ENCODE results near the gene GPS1. TPM values are rescaled to one million over a fixed set of nuclear protein-coding genes. Genes with fewer than 3 reads are reported as not detected.

Gene GPS1
- total RNA-seq, 1 donor from 2014 or later: 71.5 TPM

- DNase-seq (no peak), ATAC-seq (no peak)
- Histone ChIP-seq H3K36me3 (peaks cover 82% of the 10 kb centered on the region), H3K9me3 (no peaks in the 10 kb centered on the region), H3K4me3 (no peak overlapping the region), H3K27ac (no peak overlapping the region), H3K4me1 (peaks cover 25% of the 10 kb centered on the region), H3K27me3 (ENCODE audit: low read depth) (no peaks in the 10 kb centered on the region)
- TF ChIP-seq, protein P1, sequence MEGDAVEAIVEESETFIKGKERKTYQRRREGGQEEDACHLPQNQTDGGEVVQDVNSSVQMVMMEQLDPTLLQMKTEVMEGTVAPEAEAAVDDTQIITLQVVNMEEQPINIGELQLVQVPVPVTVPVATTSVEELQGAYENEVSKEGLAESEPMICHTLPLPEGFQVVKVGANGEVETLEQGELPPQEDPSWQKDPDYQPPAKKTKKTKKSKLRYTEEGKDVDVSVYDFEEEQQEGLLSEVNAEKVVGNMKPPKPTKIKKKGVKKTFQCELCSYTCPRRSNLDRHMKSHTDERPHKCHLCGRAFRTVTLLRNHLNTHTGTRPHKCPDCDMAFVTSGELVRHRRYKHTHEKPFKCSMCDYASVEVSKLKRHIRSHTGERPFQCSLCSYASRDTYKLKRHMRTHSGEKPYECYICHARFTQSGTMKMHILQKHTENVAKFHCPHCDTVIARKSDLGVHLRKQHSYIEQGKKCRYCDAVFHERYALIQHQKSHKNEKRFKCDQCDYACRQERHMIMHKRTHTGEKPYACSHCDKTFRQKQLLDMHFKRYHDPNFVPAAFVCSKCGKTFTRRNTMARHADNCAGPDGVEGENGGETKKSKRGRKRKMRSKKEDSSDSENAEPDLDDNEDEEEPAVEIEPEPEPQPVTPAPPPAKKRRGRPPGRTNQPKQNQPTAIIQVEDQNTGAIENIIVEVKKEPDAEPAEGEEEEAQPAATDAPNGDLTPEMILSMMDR (IDR thresholded peaks at IDR 0.05): no peak
- intact Hi-C loops (cut with DNase I): no loop called here
Observed at GRCh38 chr17:82092995-82093751, 41.5 kb downstream of the GPS1 start.

- Histone ChIP-seq H3K4me1 (peaks cover 38% of the 10 kb centered on the region), H3K27me3 (ENCODE audit: low read depth) (no peaks in the 10 kb centered on the region), H3K36me3 (peaks cover 63% of the 10 kb centered on the region), H3K9me3 (no peaks in the 10 kb centered on the region), H3K4me3 (peak overlapping the region; percentile 80), H3K27ac (peak overlapping the region; percentile 96)
- TF ChIP-seq, protein P1 (IDR thresholded peaks at IDR 0.05): no peak
- intact Hi-C loops (cut with DNase I): no loop called here
- DNase-seq (no peak), ATAC-seq (no peak)
Observed at GRCh38 chr17:82094931-82095776, 43.5 kb downstream of the GPS1 start.

DNA sequence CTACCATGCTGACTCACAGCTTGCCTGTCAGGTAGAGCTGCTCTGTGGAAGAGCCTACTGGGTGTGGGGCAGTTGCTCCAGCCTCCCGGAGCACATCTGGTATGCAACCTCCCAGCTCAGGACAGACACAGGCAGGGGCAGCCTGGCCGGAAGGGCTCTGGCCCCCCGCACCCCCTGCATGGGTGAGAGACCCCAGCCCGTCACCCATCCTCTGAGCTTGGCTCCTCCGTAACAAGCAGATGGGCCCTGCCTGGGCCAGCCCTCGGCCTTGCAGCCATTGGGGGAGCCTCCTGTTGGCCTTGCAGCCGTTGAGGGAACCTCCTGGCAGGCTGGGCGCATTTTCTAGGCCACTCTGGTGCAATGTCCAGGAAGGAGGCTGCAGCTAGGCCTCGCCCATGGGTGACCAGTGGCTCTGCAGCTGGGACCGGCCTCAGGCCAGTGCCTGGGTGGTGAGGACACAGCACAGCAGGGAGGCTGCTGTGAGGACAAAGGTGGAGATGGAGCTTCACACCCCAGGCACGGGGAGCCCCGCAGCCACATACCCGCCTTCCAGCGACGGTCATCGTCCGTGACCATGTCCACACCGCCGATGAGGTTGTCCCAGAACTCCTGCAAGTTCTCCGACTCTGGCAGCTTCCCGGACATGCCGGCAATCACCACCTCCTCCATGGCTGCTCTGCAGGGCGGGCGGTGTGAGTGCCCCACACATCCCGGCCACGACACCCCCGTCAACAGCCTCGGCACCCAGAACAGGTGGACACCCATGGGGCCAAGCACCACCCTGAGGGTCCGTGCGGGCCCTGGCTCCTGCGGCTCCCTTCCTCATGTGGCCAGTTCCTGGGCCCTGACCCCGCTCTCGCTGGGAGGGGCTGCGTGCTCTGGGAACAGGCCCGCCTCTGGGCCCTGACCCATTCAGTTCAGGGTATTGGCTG, 44.3 kb downstream of the GPS1 start:
- peaks cover 40% of the 10 kb centered on the region for H3K4me1 ChIP-seq
- ATAC-seq (no peak), DNase-seq (no peak)
- H3K27ac ChIP-seq: peak overlapping the region; percentile 96
- intact Hi-C loops (cut with DNase I): no loop called here
- TF ChIP-seq, protein P1 (IDR thresholded peaks at IDR 0.05): no peak
- H3K4me3 ChIP-seq: peak overlapping the region; percentile 80
- H3K36me3 ChIP-seq: peaks cover 54% of the 10 kb centered on the region
- H3K27me3 ChIP-seq (ENCODE audit: low read depth): no peaks in the 10 kb centered on the region
- H3K9me3 ChIP-seq: no peaks in the 10 kb centered on the region

DNA sequence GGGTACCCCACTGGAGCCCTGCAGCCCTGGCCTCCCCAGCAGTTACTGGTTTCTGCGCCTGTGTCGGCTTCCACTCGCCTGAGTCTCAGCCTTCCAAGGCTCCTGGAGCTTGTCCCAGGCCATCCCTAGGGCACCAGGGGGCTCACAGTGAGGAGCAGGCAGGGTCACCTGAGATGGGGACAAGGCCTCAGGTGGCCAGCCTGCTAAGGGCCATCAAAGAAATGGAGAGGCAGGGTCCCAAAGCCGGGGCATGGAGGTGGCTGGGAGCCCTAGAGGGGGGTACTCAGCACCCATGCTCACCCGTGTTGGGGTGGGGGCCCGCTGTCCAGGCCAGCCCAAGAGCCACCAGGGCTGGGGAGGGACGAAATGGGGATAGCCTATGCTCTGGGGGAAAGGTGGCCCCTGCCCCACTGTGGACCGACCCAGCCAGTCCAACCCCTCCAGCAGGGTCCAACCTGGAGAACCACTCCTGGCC, 45.0 kb downstream of the GPS1 start:
- H3K27ac ChIP-seq: peak overlapping the region; percentile 96
- no peaks in the 10 kb centered on the region for H3K9me3 ChIP-seq
- H3K4me1 ChIP-seq: peaks cover 43% of the 10 kb centered on the region
- TF ChIP-seq, protein P1 (IDR thresholded peaks at IDR 0.05): no peak
- peaks cover 47% of the 10 kb centered on the region for H3K36me3 ChIP-seq
- H3K27me3 ChIP-seq (ENCODE audit: low read depth): no peaks in the 10 kb centered on the region
- DNase-seq: no peak
- ATAC-seq: no peak
- intact Hi-C loops (cut with DNase I): no loop called here
- H3K4me3 ChIP-seq: peak overlapping the region; percentile 80

Data from lower lobe of right lung (tissue), 2 donors.